WI38 (cell line): ENCODE data around the gene INTS7.
A peak's percentile ranks its signal among the peaks of the same experiment; 100 is the strongest.
"Not testable (repeated sequence)": the region's sequence is repeated elsewhere in the genome, so short reads cannot be mapped to it uniquely, and the experiment has no call there.

Experiments
- H3K4me3 ChIP-seq: 2 replicates; pipeline ENCODE4 v1.5.1; 2011; ENCODE audit warnings: low read depth, mild to moderate bottlenecking, control low read depth, low read length
- CTCF ChIP-seq: IDR thresholded peaks from 2 replicates; pipeline ENCODE4 v1.5.1; 2012; ENCODE audit warnings: low read depth, mild to moderate bottlenecking, control low read depth, low read length

INTS7 gene

GRCh38 chr1:212035835-212036605 is 663 bp upstream of the INTS7 start:
- TF ChIP-seq CTCF = no peak
- peak overlapping the region; percentile 71 for H3K4me3 ChIP-seq

GRCh38 chr1:212034516-212035122 is 738 bp downstream of the INTS7 start:
- peak overlapping the region; percentile 71 for H3K4me3 ChIP-seq
- TF ChIP-seq CTCF = no peak

GRCh38 chr1:212030936-212031528 is 4.3 kb downstream of the INTS7 start:
- no peak for TF ChIP-seq CTCF
- no peak overlapping the region for H3K4me3 ChIP-seq

- not testable (repeated sequence) for H3K4me3 ChIP-seq
Observed at GRCh38 chr1:212027727-212028126, 7.6 kb downstream of the INTS7 start.

GRCh38 chr1:212024469-212025149 is 10.7 kb downstream of the INTS7 start:
- no peak for TF ChIP-seq CTCF
- no peak overlapping the region for H3K4me3 ChIP-seq

GRCh38 chr1:212022908-212023307 is 12.4 kb downstream of the INTS7 start:
- not testable (repeated sequence) for H3K4me3 ChIP-seq

GRCh38 chr1:212021563-212021962 is 13.8 kb downstream of the INTS7 start:
- no peak for TF ChIP-seq CTCF
- no peak overlapping the region for H3K4me3 ChIP-seq

GRCh38 chr1:212020975-212021374 is 14.4 kb downstream of the INTS7 start:
- no peak for TF ChIP-seq CTCF
- no peak overlapping the region for H3K4me3 ChIP-seq
